Measurements from ENCODE around the gene NAIP.
"Not testable (repeated sequence)": the region's sequence is repeated elsewhere in the genome, so short reads cannot be mapped to it uniquely, and the experiment has no call there.

The NAIP gene

DNA sequence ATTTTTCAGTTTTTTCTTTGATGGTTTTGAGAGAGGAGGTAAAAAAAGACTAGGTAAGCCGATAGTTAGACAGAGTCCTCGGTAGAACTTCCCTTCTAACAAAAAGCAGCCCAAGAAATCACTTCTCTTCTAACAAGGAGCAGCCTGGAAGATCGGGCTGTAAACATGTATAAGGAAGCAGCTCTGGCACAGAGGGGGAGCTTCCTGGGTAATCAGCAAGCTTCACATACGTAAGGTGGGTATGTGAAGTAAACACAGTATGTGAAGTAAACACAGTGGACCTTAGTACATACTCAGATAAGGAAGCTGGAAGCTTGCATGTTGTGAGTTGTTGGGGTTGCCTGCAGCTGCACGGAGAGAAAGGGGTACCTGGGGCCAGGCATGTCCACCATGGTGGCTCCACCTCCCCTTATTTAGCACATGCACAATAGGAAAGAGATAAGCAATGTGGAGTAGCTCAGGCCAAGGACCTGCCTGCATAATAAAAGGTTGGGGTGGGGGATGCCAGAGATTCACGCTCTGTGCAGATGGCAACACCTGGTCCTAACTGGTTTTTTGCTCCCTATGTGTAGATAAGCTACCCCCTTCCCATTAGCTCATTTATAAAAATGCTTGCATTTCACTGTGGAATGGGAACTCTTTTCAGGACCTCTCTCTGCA, 93.3 kb downstream of the NAIP start:
- DNase-seq (ENCODE audit: low read depth in 2 of 2, low spot score in 1 of 2) = not testable (repeated sequence)

GRCh38 chr5:70925211-70925562, 100.0 kb downstream of the NAIP start:
- DNase-seq (ENCODE audit: low read depth in 2 of 2, low spot score in 1 of 2) = not testable (repeated sequence)

Measured in stimulated activated CD8-positive, alpha-beta memory T cell treated with anti-CD3 and anti-CD28 coated beads, Interleukin-4, amount 100 ng/mL, for 4 hours (primary cell).